H1 (cell line): ENCODE results near the gene SLC30A3.

Experiments
- CHD1 ChIP-seq: IDR thresholded peaks from 2 replicates; pipeline ENCODE4 v1.6.1; 2012; ENCODE audit warnings: low read depth, low read length, improper control_type of control experiment
- CTCF ChIP-seq, 3 experiments: IDR thresholded peaks; 1 replicate in 2 of 3; 2 replicates in 1 of 3; pipeline versions ENCODE4 v1.5.1 to v1.6.1; 2011; ENCODE audit warnings: low read length in 3 of 3, mild to moderate bottlenecking in 3 of 3, inconsistent platforms in 2 of 3, low read depth in 1 of 3, moderate library complexity in 1 of 3; ENCODE audit not compliant: insufficient read depth in 1 of 3; ENCODE audit errors: control extremely low read depth in 1 of 3
- EZH2 ChIP-seq: fragments of 200-600 bp; sonication (generic); IDR thresholded peaks from 2 replicates; pipeline ENCODE4 v1.7.1; 2012; ENCODE audit warnings: low read depth, mild to moderate bottlenecking, moderate library complexity, low read length, inconsistent platforms; ENCODE audit not compliant: severe bottlenecking
- JUND ChIP-seq: IDR thresholded peaks from 2 replicates; pipeline ENCODE4 v1.6.1; 2011; ENCODE audit warnings: mild to moderate bottlenecking, improper control_type of control experiment, low read length
- POLR2A ChIP-seq, 2 experiments: IDR thresholded peaks; 1 replicate in 1 of 2; 2 replicates in 1 of 2; pipeline ENCODE4 v1.6.1; 2011; ENCODE audit warnings: low read depth in 2 of 2, low read length in 2 of 2, mild to moderate bottlenecking in 2 of 2; ENCODE audit errors: control extremely low read depth in 1 of 2

DNA sequence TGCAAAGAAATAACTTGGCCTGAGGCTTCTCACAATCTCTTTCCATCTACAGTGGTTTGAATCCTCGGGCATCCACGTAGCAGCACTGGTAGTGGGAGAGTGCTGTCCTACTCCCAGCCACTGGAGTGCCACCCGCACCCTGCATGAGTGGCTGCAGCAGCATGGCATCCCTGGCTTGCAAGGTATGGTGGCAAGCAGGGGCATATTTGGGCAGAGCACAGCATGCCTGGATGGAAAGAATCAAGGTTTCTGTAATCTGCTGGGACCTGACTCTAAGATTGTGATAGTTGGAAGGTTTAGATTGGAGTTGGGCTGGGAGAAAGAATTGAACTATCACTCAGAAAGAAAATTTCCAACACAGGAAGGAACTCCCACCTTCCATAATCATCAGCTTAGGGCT is 41.7 kb downstream of the SLC30A3 start:
- TF ChIP-seq POLR2A (IDR thresholded peaks at IDR 0.05; ENCODE audit: control extremely low read depth in 1 of 2, low read depth in 2 of 2, low read length in 2 of 2) (no peak), CTCF (IDR thresholded peaks at IDR 0.05; ENCODE audit: control extremely low read depth in 1 of 3, insufficient read depth in 1 of 3, low read depth in 1 of 3, low read length in 3 of 3) (no peak), EZH2 (no peak), CHD1 (no peak), JUND (no peak)
